Measurements from ENCODE around the gene LIMK1.

LIMK1 gene

GRCh38 chr7:74092321-74092963 lies 8.8 kb downstream of the LIMK1 start:
- Mint-ChIP-seq H3K27me3 (no peaks in the 10 kb centered on the region), H3K36me3 (peaks cover 32% of the 10 kb centered on the region), H3K4me1 (peaks cover 34% of the 10 kb centered on the region), H3K9me3 (no peaks in the 10 kb centered on the region), H3K4me3 (peak overlapping the region; percentile 87), H3K27ac (peak overlapping the region; percentile 95)
- peak; percentile 11 for ATAC-seq

GRCh38 chr7:74092964-74093471 lies 9.4 kb downstream of the LIMK1 start:
- Mint-ChIP-seq H3K9me3 (no peaks in the 10 kb centered on the region), H3K36me3 (peaks cover 32% of the 10 kb centered on the region), H3K4me1 (peaks cover 34% of the 10 kb centered on the region), H3K27ac (peak overlapping the region; percentile 95), H3K4me3 (peak overlapping the region; percentile 87), H3K27me3 (no peaks in the 10 kb centered on the region)
- ATAC-seq: peak; percentile 84

GRCh38 chr7:74093671-74094223 lies 10.1 kb downstream of the LIMK1 start:
- ATAC-seq: peak; percentile 47

GRCh38 chr7:74094224-74095101 lies 10.9 kb downstream of the LIMK1 start:
- Mint-ChIP-seq H3K27ac (peak overlapping the region; percentile 95), H3K4me3 (peak overlapping the region; percentile 87), H3K36me3 (peaks cover 35% of the 10 kb centered on the region), H3K9me3 (no peaks in the 10 kb centered on the region), H3K4me1 (peaks cover 34% of the 10 kb centered on the region), H3K27me3 (no peaks in the 10 kb centered on the region)
- peak; percentile 84 for ATAC-seq

More at GRCh38 chr7:74093671-74094223, 10.1 kb downstream of the LIMK1 start:
- peak overlapping the region; percentile 95 for H3K27ac Mint-ChIP-seq
- no peaks in the 10 kb centered on the region for H3K27me3 Mint-ChIP-seq
- peaks cover 35% of the 10 kb centered on the region for H3K36me3 Mint-ChIP-seq
- peaks cover 34% of the 10 kb centered on the region for H3K4me1 Mint-ChIP-seq
- peak overlapping the region; percentile 87 for H3K4me3 Mint-ChIP-seq
- no peaks in the 10 kb centered on the region for H3K9me3 Mint-ChIP-seq

- Mint-ChIP-seq H3K27me3 (no peaks in the 10 kb centered on the region), H3K4me1 (peaks cover 38% of the 10 kb centered on the region), H3K36me3 (peaks cover 37% of the 10 kb centered on the region), H3K4me3 (peak overlapping the region; percentile 87), H3K9me3 (no peaks in the 10 kb centered on the region), H3K27ac (peak overlapping the region; percentile 95)
- no peak for ATAC-seq
Measured at GRCh38 chr7:74095135-74095534, 11.5 kb downstream of the LIMK1 start.

DNA sequence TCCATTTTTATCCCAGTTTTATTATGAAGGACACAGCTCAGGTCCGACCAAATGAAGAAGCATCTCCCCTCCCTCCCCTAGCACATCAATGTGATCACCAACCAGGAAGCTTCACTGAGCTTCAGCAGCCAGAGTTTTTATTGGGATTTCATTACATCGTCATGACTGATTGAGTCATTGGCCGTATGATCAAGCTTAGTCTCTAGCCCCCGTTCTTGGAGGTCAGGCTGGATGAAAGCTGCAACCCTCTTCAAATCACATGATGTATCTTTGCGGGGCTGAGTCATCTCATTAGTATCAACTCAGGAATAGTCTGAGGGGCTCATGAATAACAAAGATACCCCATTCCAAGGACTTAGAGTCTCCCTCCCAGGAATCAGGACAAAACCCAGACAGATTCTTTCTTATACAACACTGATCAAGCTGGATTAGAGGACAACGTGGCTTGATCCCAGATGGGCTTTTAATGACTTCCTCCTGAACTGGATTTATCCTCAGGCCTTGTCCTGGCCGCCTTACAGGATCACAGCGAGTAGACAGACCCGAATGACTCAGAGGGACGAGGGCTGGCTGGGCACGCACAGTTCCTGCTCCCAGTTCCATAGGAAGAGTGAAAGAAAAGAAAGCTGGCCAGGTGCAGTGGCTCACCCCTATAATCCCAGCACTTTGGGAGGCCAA lies 14.5 kb downstream of the LIMK1 start:
- no peak overlapping the region for H3K27ac Mint-ChIP-seq
- peaks cover 61% of the 10 kb centered on the region for H3K36me3 Mint-ChIP-seq
- peaks cover 40% of the 10 kb centered on the region for H3K4me1 Mint-ChIP-seq
- H3K27me3 Mint-ChIP-seq: no peaks in the 10 kb centered on the region
- no peaks in the 10 kb centered on the region for H3K9me3 Mint-ChIP-seq
- H3K4me3 Mint-ChIP-seq: no peak overlapping the region
- ATAC-seq: no peak

DNA sequence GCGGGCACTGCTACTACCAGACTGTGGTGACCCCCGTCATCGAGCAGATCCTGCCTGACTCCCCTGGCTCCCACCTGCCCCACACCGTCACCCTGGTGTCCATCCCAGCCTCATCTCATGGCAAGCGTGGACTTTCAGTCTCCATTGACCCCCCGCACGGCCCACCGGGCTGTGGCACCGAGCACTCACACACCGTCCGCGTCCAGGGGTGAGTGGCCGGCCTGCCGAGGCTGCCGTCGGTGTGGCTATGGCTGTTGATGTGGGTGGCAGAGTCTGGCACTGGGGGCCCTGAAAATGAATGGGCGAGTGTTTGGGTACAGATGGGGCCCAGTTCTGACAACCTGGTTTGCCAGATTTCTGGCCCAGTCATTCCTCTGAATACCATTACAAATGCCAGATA lies 15.4 kb downstream of the LIMK1 start:
- H3K4me3 Mint-ChIP-seq: no peak overlapping the region
- peaks cover 30% of the 10 kb centered on the region for H3K4me1 Mint-ChIP-seq
- H3K9me3 Mint-ChIP-seq: no peaks in the 10 kb centered on the region
- ATAC-seq: no peak
- H3K36me3 Mint-ChIP-seq: peaks cover 68% of the 10 kb centered on the region
- H3K27ac Mint-ChIP-seq: no peak overlapping the region
- H3K27me3 Mint-ChIP-seq: no peaks in the 10 kb centered on the region

DNA sequence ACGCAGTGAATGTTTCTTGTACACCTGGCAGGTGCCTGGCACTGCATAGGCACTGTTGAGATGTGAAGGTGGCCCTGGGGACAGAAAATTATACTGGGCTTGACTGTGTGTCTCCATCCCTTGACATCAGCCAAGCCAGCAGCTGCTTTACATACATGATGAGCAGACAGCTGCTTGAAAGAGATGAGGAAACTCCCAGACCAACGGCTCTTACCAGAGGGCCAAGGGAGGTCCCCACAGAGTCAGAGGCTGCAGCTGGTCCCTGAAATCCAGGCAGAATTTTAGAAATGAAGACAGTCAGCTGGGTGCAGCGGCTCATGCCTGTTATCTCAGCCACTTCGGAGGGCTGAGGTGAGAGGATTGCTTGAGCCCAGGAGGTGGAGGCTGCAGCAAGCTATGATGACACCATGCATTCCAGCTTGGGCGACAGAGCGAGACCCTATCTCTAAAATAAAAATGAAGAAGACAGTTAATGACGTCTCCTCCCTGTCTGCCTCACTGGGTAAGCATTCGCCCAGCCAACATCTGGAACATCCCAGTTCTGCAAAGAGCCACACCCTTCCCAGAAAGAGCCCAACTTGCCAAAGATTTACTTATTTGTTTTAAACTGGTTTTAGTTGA lies 17.6 kb downstream of the LIMK1 start:
- peak overlapping the region; percentile 44 for H3K4me3 Mint-ChIP-seq
- H3K27ac Mint-ChIP-seq: peak overlapping the region; percentile 91
- no peaks in the 10 kb centered on the region for H3K9me3 Mint-ChIP-seq
- peak; percentile 96 for ATAC-seq
- H3K27me3 Mint-ChIP-seq: no peaks in the 10 kb centered on the region
- peaks cover 18% of the 10 kb centered on the region for H3K4me1 Mint-ChIP-seq
- H3K36me3 Mint-ChIP-seq: peaks cover 80% of the 10 kb centered on the region

DNA sequence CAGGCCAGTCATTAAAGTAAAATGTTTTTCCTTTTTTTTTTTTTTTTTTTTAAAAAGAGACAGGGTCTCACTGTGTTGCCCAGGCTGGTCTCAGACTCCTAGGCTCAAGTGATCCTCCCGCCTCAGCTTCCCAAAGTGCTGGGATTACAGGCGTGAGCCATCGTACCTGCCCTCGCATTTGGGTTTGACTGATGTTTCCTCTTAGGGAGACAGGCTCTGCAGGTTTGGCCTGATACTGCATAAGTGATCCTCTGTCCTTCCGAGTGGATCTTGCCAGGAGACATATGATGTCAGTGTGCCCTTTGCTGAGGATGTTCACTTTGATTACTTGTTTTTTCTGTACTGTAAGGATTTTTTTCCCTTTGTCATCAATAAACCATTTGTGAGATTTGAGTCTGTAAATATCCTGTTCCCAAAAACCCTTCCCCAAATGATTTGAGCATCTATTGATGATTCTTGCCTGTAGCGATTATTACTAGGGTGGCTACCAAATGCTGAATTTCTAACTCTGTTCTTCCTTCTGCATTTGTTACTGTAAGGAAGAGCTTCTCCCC lies 19.7 kb downstream of the LIMK1 start:
- H3K4me3 Mint-ChIP-seq: no peak overlapping the region
- peaks cover 18% of the 10 kb centered on the region for H3K4me1 Mint-ChIP-seq
- no peak for ATAC-seq
- no peaks in the 10 kb centered on the region for H3K9me3 Mint-ChIP-seq
- H3K27ac Mint-ChIP-seq: no peak overlapping the region
- no peaks in the 10 kb centered on the region for H3K27me3 Mint-ChIP-seq
- peaks cover 80% of the 10 kb centered on the region for H3K36me3 Mint-ChIP-seq

DNA sequence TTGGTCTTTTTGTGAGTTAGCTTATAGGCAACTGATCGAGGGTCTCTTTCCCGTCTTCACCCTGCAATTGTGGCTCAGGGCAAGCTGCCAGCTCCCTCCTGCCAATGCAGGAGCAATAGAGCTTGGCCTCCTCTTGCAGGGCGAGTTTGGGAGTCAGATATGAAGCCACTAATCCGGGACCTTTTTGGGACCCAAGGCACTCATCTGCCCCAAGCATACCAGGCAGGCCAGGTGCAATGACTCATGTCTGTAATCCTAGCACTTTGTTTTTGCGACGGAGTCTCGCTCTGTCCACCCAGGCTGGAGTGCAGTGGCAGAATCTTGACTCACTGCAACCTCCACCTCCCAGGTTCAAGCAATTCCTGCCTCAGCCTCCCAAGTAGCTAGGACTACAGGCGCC lies 21.1 kb downstream of the LIMK1 start:
- Mint-ChIP-seq H3K36me3 (peaks cover 80% of the 10 kb centered on the region), H3K9me3 (no peaks in the 10 kb centered on the region), H3K4me1 (peaks cover 18% of the 10 kb centered on the region), H3K4me3 (no peak overlapping the region), H3K27ac (no peak overlapping the region), H3K27me3 (no peaks in the 10 kb centered on the region)
- ATAC-seq: no peak

DNA sequence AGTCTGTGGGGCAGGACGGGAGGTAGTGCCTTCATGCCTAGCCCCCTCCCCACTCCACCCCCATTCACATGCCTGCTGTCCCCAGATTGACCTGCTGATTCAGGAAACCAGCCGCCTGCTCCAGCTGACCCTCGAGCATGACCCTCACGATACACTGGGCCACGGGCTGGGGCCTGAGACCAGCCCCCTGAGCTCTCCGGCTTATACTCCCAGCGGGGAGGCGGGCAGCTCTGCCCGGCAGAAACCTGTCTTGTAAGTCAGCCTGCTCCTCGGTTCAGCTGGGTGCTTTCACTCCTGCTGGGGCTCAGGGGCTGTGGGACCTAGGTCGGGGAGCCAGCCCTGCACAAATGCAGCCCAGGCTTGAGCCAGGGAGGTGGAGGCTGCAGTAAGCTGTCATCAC lies 22.4 kb downstream of the LIMK1 start:
- Mint-ChIP-seq H3K4me1 (peaks cover 6% of the 10 kb centered on the region), H3K27me3 (no peaks in the 10 kb centered on the region), H3K9me3 (no peaks in the 10 kb centered on the region), H3K27ac (no peak overlapping the region), H3K4me3 (no peak overlapping the region), H3K36me3 (peaks cover 77% of the 10 kb centered on the region)
- ATAC-seq: no peak

GRCh38 chr7:74106846-74107245 lies 23.2 kb downstream of the LIMK1 start:
- Mint-ChIP-seq H3K4me1 (no peaks in the 10 kb centered on the region), H3K9me3 (no peaks in the 10 kb centered on the region), H3K36me3 (peaks cover 81% of the 10 kb centered on the region), H3K27me3 (no peaks in the 10 kb centered on the region), H3K4me3 (no peak overlapping the region), H3K27ac (no peak overlapping the region)
- no peak for ATAC-seq

- Mint-ChIP-seq H3K27me3 (no peaks in the 10 kb centered on the region), H3K4me3 (no peak overlapping the region)
Measured at GRCh38 chr7:74115326-74115725, 31.7 kb downstream of the LIMK1 start.

DNA sequence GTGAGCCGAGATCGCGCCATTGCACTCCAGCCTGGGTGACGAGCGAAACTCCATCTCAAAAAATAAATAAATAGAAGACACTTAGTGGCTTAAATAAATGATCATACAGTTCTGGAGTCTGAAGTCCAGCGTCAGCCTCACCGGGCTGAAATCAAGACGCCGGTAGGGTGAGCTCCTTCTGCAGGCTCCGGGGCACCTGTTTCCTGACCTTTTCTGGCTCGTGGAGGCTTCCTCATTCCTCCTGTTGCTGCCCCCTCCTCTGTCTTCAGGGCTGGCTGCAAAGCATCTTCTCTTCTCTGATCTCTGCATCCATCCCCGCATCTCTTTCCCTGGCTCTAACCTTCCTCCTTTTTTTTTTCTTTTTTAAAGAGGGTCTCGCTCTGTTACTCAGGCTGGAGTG lies 32.8 kb downstream of the LIMK1 start:
- Mint-ChIP-seq H3K27me3 (no peaks in the 10 kb centered on the region), H3K27ac (no peak overlapping the region), H3K36me3 (peaks cover 69% of the 10 kb centered on the region), H3K9me3 (no peaks in the 10 kb centered on the region), H3K4me3 (no peak overlapping the region), H3K4me1 (peaks cover 3% of the 10 kb centered on the region)
- no peak for ATAC-seq

More at GRCh38 chr7:74115326-74115725, 31.7 kb downstream of the LIMK1 start:
- H3K4me1 Mint-ChIP-seq: no peaks in the 10 kb centered on the region
- H3K27ac Mint-ChIP-seq: no peak overlapping the region
- H3K36me3 Mint-ChIP-seq: peaks cover 66% of the 10 kb centered on the region
- no peaks in the 10 kb centered on the region for H3K9me3 Mint-ChIP-seq
- peak; percentile 8 for ATAC-seq
